Spleen (tissue), 7 donors: ENCODE data around the gene LNX1.

Experiments
- CTCF ChIP-seq, 11 experiments: fragments of 200-600 bp in 7 of 11; fragments of 450-650 bp in 4 of 11; sonication (generic) in 4 of 11; IDR thresholded peaks in 8 of 11; conservative IDR thresholded peaks in 3 of 11; 1 replicate in 7 of 11; 2 replicates in 4 of 11; pipeline versions ENCODE4 v1.4.0 to v1.8.0; 2016 to 2021; ENCODE audit warnings: antibody characterized with exemption in 11 of 11, inconsistent platforms in 4 of 11, mild to moderate bottlenecking in 1 of 11
- POLR2A ChIP-seq, 3 donors: fragments of 450-650 bp; IDR thresholded peaks; one replicate each; pipeline ENCODE4 v1.5.1; 2017; ENCODE audit warnings: antibody characterized with exemption in 3 of 3, mild to moderate bottlenecking in 1 of 3
- donor health status: DM: no; HTN: no; CAD: no; lungs with moderate emphysema.
- donor health status: DM: no; HTN: no; CAD: no.
- donor health status: DM: no; HTN: no; CAD: no.

- TF ChIP-seq CTCF (IDR thresholded peaks at IDR 0.05 in 8 of 11, conservative IDR thresholded peaks at IDR 0.05 in 3 of 11) = no peak
- no peak for TF ChIP-seq POLR2A (IDR thresholded peaks at IDR 0.05)
Observed at GRCh38 chr4:53508446-53508845, 82.8 kb downstream of the LNX1 start.
